Ecto neural progenitor cell (in vitro differentiated cells): Measurements from ENCODE around the gene SPOCK1.

ENCODE experiments used
- DNase-seq: peaks from one replicate; pipeline ENCODE4 v3.0.0-alpha.2; 2018; ENCODE audit warnings: low spot score

The SPOCK1 gene

DNA sequence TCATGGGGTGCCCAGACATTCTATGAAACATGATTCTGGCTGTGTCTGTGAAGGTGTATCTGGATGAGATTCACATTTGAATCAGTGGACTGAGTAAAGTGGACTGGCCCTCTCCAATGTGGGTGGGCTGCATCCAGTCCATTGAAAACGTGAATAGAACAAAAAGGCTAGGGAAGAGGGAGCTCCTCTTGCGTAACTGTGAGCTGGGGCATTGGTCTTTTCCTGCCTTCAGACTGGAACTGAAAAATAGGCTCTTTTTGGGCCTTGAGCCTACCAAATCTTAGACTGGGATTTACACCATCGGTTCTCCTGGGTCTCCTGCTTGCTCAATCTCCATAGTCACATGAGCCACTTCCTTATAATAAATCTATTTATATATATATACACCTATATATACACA lies 170.1 kb downstream of the SPOCK1 start:
- no peak for DNase-seq

DNA sequence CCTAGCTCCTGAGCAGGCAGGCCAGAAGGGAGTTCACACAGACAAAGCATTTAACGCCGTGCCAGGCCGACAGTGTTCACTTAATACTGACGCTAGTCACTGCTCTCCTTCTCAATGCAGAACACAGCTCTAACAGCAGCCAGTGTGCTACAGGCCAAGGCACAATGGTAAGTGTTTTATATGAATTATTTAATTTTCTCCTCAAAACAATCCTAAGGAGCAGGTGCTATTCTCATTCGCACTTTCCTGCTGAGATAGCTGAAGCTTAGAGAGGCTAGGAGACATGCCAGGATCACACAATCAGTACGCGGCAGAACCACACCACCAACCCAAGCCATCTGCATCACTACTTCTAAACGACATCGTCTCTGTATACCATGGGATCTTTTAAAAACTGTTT lies 170.7 kb downstream of the SPOCK1 start:
- no peak for DNase-seq

DNA sequence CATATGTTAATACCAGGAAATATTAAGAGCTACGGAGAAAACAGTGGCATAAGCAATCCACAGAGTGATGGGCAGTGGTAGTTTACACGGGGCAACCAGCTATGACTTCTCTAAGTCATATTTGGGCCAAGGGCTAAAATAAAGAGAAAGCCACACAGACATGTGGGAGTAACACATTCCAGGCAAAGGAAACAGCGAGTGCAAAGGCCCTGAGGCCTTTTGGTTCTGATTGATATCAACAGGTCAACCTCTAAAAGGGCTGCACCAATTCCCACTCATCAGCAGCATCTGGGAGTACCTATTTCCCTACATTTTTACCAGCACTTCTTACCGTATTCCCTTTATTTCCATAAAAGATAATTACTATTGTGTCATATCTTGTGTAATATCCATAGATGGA lies 173.4 kb downstream of the SPOCK1 start:
- DNase-seq = no peak

DNA sequence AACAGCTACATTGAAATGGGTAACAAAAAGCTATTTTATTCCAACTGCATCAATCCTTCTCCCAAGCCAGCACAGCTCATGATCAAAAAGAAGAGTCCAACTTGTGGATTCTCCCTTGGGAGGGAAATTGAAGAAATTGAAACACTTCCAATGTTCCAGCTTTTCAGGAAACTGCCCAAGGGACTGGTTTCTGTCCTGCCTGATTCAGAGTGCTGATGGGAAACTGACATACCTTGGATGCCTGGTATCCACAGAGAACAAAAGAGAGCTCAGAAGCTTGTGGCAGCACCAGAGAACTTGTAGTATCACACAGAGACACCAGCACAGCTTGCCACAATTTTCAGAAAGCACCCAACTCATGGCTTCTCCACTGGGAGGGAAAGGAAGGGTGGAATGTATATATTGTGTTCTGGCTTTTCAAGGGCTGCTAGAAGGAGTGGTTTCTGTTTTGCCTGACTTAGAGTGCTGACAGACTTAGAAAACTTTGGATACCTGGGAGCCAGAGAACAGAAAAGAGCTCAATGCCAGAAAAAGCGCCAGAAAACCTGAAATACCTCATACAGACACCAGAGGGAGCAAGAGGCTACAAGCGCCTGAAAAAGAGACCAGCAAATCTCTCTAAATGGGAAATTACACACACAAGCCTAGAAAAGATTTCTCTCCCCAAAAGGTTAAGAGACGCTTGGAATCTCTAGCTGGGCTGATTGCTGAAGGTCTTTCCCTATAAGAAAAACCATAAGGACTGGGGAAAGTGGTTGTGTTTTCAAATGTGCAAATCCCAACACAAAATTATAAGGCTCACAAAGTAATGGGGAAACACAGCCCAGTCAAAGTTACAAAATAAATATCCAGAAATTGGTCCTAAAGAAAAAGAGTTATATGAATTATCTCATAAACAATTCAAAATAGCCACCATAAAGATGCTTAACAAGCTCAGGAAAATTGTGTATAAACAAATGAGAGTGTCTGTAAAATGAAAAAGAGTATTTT lies 178.8 kb downstream of the SPOCK1 start:
- peak; percentile 56 for DNase-seq

DNA sequence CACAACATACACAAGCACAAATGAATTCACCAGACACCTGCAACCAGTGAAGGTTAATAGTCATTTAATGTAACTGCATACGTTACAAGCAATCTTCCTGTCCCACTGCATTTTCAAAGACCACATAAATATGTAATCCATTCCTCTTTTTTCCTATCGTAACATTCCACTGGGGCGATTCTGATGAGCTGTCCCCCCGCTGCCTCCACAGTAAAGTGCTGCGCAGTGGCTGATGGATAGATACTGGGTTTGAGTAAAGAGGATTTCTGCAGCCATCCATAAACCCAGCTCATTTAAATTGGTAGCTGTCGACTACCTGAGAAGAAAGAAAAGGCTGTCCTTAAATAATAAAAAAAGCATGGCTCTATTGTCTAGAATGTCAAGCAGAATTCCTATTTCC lies 181.1 kb downstream of the SPOCK1 start:
- no peak for DNase-seq

DNA sequence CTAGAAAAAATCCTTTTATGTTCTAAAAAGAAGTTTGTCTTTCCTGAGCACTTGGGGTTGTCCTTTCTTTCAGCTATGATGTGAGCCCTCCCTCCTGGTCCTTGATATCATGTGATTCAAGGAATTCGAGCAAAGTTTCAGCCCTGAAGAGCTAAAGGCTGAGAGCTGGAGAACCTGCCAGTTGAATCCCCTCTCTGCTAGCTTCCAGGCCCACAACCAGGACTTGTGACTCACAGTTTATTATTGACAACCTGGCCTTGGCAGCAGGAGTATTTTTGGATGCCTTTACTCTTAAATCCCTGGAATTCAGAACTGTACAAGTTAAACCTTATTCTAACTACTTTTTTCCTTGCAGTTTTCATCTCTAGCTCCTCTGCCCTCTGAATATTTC lies 182.8 kb downstream of the SPOCK1 start:
- DNase-seq = no peak

DNA sequence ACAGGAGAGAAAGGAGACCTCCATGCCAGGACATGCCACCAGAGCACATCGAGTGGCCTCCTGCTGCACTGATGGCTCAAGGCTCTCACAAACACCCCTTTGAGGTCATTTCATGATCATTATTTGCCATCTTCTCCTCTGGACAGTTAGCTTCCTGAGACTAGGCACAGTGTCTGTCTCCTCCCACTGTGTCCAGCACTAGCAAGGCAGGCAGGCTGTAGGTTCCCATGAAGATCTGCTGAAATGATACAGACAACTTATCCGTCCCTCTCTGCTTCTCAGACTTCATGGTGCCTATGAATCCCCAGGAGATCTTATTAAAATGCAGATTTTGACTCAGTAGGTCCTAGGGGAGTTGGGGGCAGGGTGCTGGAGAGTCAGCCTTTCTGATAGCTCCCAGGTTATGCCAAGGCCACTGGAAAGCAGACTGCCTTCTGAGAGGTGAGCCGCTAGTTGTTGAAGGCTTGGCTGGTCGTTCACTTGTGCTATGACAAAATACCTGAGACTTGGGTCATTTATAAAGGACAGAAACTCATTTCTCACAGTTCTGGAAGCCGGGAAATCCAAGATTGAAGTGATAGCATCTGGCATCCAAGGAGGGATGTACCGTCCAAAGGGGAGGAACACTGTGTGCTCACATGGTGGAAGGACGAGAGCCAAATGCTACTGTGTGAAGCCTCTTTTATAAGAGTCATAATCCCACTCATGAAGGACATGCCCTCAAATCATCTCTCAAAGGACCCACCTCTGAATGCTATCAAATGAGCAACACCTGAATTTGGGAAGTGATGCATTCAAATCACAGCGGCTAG lies 183.4 kb downstream of the SPOCK1 start:
- no peak for DNase-seq

DNA sequence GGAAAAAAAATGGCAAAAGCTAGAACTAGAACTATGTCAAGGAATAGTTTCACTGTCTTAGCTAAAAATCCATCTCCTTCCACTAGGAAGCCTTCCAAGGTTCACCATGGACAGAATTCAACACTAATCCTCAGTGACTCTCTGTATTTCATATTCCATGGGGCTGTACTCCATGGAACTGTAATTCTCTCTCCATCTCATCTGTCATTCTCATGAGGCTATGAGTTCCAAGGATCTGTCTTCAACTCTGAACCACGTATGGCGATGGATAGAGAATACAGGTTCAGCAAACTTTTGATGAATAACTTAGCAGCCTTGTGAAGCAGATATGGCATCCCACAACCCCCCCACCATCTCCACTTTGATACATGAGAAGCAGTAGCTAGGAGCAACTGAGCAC lies 184.0 kb downstream of the SPOCK1 start:
- DNase-seq = no peak

DNA sequence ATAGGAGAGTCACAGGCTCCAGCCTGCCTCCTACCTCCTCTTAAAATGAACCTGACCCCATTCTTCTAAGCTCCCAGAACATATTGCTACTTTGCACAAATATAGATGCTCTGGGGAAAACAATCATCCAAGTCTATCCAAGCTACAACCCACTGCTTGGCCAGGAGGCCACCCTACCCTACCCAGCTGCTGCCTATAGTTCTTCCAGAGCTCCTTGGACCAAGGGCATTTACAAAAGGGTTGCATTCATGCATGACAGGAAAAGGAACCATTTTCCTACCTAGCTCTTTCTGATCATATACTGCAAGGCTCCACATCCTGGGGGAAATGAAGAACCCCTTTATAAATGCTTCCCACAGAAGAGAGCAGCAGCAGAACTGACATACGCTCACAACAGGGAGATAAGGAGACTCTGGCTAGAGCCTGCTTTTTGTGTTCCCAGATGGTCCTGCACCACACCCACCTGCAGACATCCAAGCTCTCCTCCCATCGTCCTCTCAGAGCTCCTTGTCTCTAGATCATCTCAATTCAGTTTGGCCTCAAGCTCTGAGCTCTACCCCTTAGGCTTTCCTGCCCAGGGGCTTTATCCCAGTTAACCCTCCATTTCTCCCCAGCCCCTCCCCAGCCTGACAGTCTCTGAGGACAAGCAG lies 185.5 kb downstream of the SPOCK1 start:
- peak; percentile 12 for DNase-seq

DNA sequence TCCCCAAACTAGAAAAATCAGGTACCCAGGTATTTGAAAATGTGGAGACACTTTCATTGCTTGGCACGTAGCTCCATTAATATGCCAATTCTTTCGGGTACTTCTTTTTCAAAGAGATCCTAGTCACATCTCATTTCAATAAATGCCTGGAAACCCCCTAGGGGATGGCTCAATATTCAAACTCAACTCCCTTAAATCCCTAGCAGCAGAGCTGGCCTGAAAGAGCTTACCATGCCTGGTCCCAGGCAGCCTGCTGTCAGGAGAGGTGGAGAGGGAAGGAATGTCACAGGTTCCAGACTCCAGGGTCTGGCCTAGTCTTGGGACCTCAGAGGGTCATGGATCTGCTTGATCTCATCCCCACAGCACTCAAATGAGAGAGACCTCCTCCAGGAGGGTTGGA lies 187.1 kb downstream of the SPOCK1 start:
- DNase-seq = peak; percentile 36

DNA sequence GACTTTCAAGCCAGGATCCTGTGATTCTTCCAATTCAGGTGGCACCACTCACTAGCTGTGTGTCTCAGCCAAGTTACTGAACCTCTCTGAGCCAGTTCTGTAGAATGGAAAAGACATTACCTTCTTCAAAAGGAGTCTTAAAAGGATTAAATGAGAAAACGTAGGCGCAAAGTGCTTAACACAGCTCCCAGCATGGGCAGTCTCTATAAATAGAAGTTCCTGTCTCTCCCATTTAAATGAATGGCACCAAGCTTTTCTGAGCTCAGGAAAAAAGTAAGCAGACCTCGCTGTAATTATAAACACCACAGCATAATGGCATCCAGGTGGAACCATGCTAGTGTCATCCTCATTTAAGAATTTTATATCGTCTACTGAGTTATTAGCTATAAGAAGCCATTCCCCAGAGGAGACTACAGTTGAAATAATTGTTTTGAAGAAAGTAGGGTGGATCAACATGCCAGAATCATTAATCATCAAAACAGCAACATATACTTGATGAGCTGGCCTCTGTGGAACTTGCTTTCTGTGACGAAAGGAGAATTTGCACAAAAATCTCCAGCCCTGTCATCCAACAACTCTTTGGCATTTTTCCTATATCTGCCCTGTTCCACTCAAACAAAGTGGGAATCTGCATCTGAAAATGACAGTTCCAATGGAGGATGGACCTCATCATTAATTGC lies 188.9 kb downstream of the SPOCK1 start:
- no peak for DNase-seq

DNA sequence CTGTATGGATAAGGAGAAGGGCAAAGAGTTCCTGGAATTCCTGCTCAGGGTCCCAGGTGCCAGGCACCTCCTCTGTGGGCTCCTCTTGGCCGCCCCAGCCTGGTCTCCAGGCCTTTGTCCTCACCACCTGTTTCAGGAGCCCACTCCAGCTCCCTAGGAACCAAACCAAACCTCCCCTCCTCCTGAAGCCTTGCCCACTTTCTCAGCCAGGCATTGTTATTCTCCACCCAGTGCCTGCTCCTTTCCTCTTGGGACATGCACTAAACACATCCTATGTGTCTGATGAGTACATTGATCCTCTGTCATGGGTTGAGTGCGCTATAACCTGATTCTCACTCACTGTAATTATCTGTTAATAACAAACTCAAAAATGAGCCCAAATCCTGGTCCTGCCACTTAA lies 189.8 kb downstream of the SPOCK1 start:
- DNase-seq = no peak

DNA sequence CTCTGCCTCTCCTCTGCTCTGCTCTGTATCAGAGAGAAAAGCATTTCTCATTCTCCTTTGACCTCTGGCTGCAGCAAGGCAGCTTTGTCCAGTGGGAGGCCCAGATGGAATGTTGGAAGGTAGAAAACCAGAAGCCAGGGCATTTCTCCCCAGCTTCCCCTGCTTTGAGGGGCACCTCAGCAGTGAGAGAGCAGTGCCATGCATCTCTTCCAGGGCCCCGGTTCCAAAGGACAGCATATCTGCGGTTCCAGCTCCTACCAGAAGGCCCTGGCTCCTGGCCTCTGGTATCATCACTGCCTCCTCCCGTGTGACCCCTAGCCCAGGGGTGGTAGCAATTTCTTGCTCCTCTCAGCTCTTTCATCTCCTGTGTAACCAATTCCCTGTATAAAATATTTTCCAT lies 190.8 kb downstream of the SPOCK1 start:
- DNase-seq = no peak

DNA sequence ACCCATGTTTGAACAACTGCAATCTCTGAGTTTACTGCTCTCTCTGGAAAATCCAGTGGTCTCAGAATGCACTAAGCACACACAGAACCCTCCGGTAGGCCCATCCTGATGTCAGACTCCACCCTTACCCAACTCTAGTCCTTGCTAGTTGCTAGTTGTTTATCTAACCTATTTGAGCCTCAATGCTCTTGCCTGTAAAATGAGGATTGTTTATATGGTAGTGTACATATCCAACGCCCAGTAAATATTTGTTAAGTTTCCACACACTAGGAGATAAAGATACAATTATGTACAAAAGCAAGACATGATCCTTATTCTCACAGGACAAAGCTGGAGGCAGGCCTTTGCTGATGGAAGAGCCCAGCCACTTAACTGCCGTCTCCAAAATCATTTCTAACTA lies 192.2 kb downstream of the SPOCK1 start:
- no peak for DNase-seq

DNA sequence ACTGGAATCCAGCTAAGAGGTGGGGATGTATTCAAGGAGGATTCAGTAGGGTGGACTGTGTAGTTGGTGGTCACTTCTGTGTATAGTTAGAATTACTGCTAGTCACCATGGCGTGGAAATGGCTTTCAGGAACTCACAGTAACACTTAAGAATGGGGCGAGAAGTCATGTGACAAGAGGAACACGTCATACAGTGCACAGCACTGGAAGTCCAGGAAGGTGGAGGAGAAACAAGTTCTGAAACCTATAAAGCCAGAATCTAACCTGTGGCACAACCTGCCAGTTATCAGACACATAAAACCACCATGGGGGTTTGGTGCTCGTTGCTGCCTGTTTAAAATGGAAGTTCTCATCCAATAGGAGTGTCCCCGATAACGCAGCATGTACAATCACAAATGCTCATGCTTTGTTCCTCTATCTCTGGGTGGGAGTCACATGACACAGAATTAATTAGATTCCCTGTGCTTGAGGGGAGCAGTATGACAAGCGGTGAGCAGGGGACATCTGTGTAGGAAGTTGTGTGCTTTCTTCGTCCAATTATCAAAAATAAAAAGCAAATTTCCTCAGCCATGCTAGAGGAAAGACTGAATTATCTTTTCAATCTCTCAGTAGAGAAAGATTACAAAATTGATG lies 193.0 kb downstream of the SPOCK1 start:
- DNase-seq = no peak

DNA sequence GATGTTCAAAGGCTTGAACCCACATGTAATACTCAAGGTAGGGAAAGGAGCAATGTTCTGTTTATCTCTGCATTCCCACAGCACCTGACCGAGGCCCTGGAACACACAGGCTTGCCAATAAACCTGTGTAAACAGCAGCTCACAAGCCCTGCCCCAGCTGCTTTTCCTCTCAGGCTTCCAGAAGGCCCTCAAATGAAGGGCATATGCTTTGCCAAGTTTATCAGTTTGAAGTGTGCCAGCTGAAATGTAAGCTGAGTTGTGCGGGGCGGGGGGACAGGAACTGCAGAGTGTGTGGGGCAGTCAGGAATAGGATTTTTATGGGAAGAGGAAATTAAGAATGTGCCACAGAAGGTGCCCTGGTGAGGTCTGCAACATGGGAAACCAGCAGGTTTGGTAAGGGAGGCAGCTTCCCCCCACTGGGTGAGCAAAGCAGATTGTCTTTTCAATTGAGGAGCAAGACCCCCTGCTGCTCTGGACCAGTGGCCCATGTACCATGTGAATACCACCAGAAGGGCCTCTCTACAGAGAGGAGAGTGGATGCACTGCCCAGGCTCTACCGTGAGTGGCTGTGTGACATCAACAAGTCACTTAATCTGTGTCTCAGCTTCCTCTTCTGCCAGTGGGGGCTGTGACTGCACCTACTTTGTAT lies 194.8 kb downstream of the SPOCK1 start:
- no peak for DNase-seq

DNA sequence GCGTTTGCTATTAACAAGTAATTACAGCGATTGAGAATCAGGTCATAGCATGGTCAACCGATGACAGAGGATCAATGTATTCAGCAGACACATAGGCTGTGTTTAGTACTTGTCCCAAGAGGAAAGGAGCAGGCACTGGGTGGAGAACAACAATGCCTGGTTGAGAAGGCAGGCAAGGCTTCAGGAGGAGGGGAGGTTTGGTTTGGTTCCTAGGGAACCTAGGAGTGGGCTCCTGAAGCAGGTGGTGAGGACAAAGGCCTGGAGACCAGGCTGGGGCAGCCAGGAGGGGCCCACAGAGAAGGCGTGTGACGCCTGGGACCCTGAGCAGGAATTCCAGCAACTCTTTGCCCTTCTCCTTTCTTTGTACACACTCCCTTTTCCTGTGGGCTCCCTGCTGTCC lies 195.6 kb downstream of the SPOCK1 start:
- DNase-seq = no peak

DNA sequence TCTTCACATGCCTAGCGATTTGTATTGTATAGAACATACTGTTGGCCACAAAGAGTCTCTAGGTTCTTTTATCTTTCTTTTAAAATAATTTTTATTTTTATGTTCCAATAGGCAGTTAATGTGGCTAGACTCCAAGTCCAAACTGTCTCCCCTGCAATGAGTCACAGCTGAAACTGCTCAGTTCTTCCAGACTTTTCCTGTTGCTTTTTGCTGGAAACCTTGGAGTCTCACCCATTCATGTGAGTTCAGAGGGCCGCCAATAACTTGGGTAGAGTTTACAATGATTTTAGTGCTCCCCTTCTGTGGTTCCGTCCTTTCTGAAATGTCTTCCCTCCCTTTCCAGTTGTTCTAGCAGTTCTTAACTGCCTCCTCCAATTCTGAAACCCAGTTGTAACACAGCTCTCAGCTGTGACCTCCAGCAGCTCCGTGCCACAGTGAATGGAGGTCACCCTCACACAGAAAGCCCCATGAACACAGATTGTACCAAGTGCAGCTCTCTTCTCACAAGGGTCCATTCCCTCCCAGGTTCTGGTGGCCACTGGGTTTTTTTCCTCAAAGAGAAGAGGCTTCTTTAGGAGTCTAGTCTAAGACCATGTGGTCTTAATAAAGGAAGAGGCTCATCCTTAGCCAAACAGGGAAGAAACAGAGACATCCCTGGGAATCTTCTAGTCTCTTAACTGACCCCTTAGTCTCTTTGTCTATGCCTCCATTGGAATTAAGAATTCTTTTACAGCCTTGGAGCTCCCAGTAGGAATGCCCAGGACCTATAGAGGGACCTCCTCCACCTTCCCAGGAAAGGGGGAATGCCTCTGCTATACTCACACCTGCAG lies 198.5 kb downstream of the SPOCK1 start:
- DNase-seq = peak; percentile 1

DNA sequence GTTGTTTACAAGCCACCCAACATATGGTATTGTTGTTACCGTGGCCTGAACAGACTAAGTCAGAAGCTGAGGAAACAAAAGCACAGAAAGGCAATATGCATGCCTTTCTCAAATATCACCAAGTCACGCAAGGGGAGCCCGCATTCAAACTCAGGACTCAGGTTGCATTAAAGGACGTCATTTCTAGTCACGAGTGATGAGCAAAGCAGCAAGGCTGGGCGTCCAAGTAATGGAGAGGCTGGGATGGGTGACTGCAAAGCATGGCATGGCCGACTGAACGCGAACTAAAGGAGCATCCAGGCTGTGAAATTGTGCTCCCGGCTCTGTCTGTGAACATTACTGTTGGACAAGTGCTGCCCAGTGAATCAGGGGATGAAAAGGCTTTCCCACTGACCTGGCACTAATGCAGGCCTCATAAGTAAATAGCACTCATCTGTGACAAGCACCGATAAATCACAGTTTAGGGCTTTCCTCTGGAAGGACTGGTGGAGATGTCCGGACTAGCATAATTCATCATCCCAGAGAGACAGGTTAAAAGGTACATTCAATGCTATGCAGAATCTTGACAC lies 202.8 kb downstream of the SPOCK1 start:
- DNase-seq = peak; percentile 56

DNA sequence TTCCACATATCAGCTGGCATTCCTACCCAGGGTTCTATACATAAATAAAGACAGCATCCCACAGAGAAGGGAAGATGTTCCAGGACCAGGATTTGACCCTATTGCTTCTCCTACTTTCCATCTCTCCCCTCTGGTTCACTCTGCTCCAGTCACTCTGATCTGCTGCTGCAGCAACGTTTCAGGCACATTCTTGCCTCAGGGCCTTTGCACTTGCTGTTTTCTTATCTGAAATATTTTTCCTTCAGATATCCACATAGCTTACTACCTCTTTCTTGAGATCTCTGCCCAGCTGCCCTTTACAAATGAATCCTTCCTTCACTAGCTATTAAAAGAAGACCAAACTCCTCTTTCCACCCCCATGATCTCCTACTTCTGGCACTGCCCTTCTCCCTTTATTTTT lies 204.5 kb downstream of the SPOCK1 start:
- DNase-seq = no peak
